Nucleus accumbens (tissue), 56 donors: ENCODE measurements around the gene CEP95.

Source experiments
- DNase-seq, 56 donors: peaks; one replicate each; lab custom pipeline; 2025; lab: John Stamatoyannopoulos, UW

Gene CEP95

GRCh38 chr17:64508683-64509082 lies 1.9 kb downstream of the CEP95 start:
- no peak for DNase-seq

- no peak for DNase-seq
Observed at GRCh38 chr17:64509179-64509578, 2.4 kb downstream of the CEP95 start.

- no peak for DNase-seq
Observed at GRCh38 chr17:64515419-64515818, 8.6 kb downstream of the CEP95 start.

- no peak for DNase-seq
Observed at GRCh38 chr17:64515829-64516228, 9.1 kb downstream of the CEP95 start.

- DNase-seq: no peak
Observed at GRCh38 chr17:64519601-64520000, 12.8 kb downstream of the CEP95 start.

GRCh38 chr17:64520359-64520758 lies 13.6 kb downstream of the CEP95 start:
- no peak for DNase-seq

- no peak for DNase-seq
Observed at GRCh38 chr17:64527914-64528313, 21.1 kb downstream of the CEP95 start.

- no peak for DNase-seq
Observed at GRCh38 chr17:64529221-64529620, 22.4 kb downstream of the CEP95 start.

GRCh38 chr17:64531955-64532371 lies 25.2 kb downstream of the CEP95 start:
- no peak for DNase-seq

- no peak for DNase-seq
Observed at GRCh38 chr17:64532409-64532808, 25.6 kb downstream of the CEP95 start.

- DNase-seq: no peak
Observed at GRCh38 chr17:64533784-64534183, 27.0 kb downstream of the CEP95 start.

- no peak for DNase-seq
Observed at GRCh38 chr17:64534187-64534586, 27.4 kb downstream of the CEP95 start.

GRCh38 chr17:64535357-64535756 lies 28.6 kb downstream of the CEP95 start:
- no peak for DNase-seq

GRCh38 chr17:64536913-64537312 lies 30.1 kb downstream of the CEP95 start:
- DNase-seq: no peak

- no peak for DNase-seq
Observed at GRCh38 chr17:64537488-64537887, 30.7 kb downstream of the CEP95 start.

GRCh38 chr17:64538508-64539130 lies 31.8 kb downstream of the CEP95 start:
- DNase-seq: no peak

- no peak for DNase-seq
Observed at GRCh38 chr17:64540118-64540776, 33.5 kb downstream of the CEP95 start.

GRCh38 chr17:64544742-64545141 lies 38.0 kb downstream of the CEP95 start:
- DNase-seq: no peak

- peak in 20 of 56 donors; percentile 2 to 45 (median 8) for DNase-seq
Observed at GRCh38 chr17:64546716-64547115, 39.9 kb downstream of the CEP95 start.

- DNase-seq: no peak
Observed at GRCh38 chr17:64547319-64547718, 40.5 kb downstream of the CEP95 start.

GRCh38 chr17:64551461-64551860 lies 44.7 kb downstream of the CEP95 start:
- no peak for DNase-seq

- no peak for DNase-seq
Observed at GRCh38 chr17:64554028-64554637, 47.4 kb downstream of the CEP95 start.
